HUDEP-2 (cell line): ENCODE data around the gene ERCC1.

Experiments used
- DNase-seq, 76 experiments: peaks; one replicate each; lab custom pipeline; 2025; ENCODE audit not compliant: unreplicated experiment in 76 of 76; lab: John Stamatoyannopoulos, UW

ERCC1 gene

GRCh38 chr19:45370410-45371204, 53.1 kb downstream of the ERCC1 start, which contains the start of gene ERCC2:
TSS of gene ERCC2 (minus strand) at chr19:45370573. CDS start at chr19:45370540, 33 bp downstream.
- peak; percentile 77 to 100 (median 100) for DNase-seq

- DNase-seq: no peak
These were observed 54.9 kb downstream of the ERCC1 start for GRCh38 chr19:45368737-45369340.

- DNase-seq: no peak
These were observed 55.6 kb downstream of the ERCC1 start for GRCh38 chr19:45368127-45368526.

DNA sequence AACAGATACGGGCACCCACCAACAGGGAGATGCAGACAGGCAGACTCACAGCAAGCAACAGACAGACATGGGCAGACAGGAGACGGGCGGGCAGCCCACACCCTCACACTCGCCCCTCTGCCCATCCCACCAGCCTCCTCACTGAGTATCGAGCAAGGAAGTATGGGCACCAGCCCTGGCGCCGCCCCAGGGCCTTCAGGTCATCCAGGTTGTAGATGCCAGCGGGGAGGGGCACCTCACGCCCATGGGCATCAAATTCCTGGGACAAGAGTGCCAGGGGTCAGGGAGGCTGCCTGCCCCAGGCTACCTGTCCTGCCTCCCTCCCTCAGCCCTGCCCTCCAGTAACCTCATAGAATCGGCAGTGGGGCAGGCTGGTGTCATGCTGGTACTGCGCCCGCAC, 59.0 kb downstream of the ERCC1 start:
- DNase-seq: no peak

- DNase-seq: no peak
These were observed 59.8 kb downstream of the ERCC1 start for GRCh38 chr19:45363861-45364459.

DNA sequence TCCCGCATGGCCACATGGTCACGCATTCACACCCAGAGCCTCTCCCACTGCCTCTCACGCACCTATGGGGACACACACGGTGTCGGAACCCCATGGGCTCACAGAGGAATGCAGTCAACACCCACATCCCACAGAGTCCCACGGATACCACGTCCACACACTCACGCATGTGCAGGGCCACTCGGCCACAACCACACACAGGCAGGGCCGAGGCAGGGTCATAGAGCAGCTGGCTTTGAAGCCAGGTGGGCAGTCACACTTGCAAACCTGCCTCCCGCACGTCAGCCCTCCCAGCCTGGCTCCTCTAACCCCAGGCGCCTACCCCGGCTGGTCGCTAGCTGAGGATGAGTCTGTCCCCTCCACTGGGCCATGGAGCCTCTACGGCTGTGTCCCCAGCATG, 61.4 kb downstream of the ERCC1 start:
- DNase-seq: no peak

GRCh38 chr19:45361608-45362007, 62.1 kb downstream of the ERCC1 start:
- no peak for DNase-seq

- no peak for DNase-seq
These were observed 65.4 kb downstream of the ERCC1 start for GRCh38 chr19:45358213-45358792.

DNA sequence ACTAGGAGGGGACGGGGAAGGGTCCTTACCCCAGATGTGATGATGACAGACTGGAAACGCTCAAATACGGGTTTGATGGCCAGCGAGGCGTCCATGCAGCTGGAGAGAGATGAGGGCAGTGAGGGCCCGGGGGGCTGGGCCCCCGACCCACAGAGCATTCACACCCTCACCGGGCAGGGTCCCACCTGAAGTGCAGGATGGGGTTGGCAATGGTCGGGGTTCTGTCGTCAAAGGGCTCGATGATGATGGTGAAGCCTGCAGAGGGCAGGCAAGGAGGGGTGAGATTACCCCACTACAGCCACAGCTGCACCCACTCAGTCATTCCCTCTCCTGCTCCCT, 66.3 kb downstream of the ERCC1 start:
- no peak for DNase-seq
